Esophagus muscularis mucosa (tissue), 4 donors: ENCODE results near the gene HSD11B2.

Experiments used
- EP300 ChIP-seq: sonication (generic); formaldehyde crosslinking; IDR thresholded peaks from one replicate; pipeline ENCODE4 v1.6.1; 2017; ENCODE audit warnings: antibody characterized with exemption
- POLR2A ChIP-seq: fragments of 450-650 bp; IDR thresholded peaks from one replicate; pipeline ENCODE4 v1.6.1; 2017; ENCODE audit warnings: antibody characterized with exemption, moderate library complexity, mild to moderate bottlenecking, low read depth
- POLR2AphosphoS5 ChIP-seq, 2 donors: sonication (generic); formaldehyde crosslinking; IDR thresholded peaks; one replicate each; pipeline ENCODE4 v1.6.1; 2017; ENCODE audit warnings: antibody characterized with exemption in 2 of 2
- TF ChIP-seq, protein P1 (sequence below), 3 experiments: fragments of 200-600 bp in 2 of 3; fragments of 450-650 bp in 1 of 3; sonication (generic) in 2 of 3; IDR thresholded peaks; one replicate each; pipeline ENCODE4 v1.5.1; 2017 to 2019; ENCODE audit warnings: antibody characterized with exemption in 3 of 3, mild to moderate bottlenecking in 2 of 3, moderate library complexity in 1 of 3

DNA sequence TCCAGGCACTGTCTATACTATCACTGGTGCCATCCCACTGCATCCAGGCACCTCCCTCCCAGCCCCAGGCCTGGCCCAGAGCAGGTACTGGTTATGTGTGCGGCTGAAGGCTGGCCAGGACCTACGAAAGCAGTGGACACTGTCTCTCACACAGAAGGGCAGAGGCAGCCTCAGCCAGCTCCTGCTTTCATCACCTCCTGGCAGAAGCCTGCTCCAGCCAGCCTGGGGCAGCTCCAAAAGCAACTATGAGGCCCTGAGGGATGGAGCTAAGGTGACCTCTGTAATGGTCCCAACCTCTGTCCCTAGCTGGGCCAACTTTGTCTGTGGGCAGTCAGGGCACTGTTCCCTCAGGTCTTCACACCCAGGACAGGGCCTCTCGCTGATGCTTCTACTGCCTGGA lies 18.8 kb downstream of the HSD11B2 start:
- TF ChIP-seq, protein P1, sequence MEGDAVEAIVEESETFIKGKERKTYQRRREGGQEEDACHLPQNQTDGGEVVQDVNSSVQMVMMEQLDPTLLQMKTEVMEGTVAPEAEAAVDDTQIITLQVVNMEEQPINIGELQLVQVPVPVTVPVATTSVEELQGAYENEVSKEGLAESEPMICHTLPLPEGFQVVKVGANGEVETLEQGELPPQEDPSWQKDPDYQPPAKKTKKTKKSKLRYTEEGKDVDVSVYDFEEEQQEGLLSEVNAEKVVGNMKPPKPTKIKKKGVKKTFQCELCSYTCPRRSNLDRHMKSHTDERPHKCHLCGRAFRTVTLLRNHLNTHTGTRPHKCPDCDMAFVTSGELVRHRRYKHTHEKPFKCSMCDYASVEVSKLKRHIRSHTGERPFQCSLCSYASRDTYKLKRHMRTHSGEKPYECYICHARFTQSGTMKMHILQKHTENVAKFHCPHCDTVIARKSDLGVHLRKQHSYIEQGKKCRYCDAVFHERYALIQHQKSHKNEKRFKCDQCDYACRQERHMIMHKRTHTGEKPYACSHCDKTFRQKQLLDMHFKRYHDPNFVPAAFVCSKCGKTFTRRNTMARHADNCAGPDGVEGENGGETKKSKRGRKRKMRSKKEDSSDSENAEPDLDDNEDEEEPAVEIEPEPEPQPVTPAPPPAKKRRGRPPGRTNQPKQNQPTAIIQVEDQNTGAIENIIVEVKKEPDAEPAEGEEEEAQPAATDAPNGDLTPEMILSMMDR (IDR thresholded peaks at IDR 0.05), result no peak
- no peak for TF ChIP-seq POLR2A
- TF ChIP-seq EP300, result no peak
- no peak for TF ChIP-seq POLR2AphosphoS5 (IDR thresholded peaks at IDR 0.05)
